Measurements from ENCODE around the gene RIPK4. TPM values are rescaled to one million over a fixed set of nuclear protein-coding genes. Genes with fewer than 3 reads are reported as not detected.

RIPK4 gene
- total RNA-seq, 4 donors from 2014 or later: 38.6 to 59.5 (median 50.0) TPM

GRCh38 chr21:41809891-41810596 lies 43.2 kb upstream of the RIPK4 start:
- WGBS: 96% methylated on average over 31 of the region's 34 CpGs
- H3K27me3 ChIP-seq: no peaks in the 10 kb centered on the region
- no peak overlapping the region for H3K27ac ChIP-seq
- DNase-seq (ENCODE audit: low spot score in 2 of 2): peak in 1 of 2 donors; percentile 56
- no peaks in the 10 kb centered on the region for H3K9me3 ChIP-seq
- TF ChIP-seq POLR2AphosphoS5 (IDR thresholded peaks at IDR 0.05): no peak
- no peak for TF ChIP-seq EP300 (IDR thresholded peaks at IDR 0.05)
- TF ChIP-seq POLR2A (IDR thresholded peaks at IDR 0.05): no peak
- no peak for TF ChIP-seq CTCF (IDR thresholded peaks at IDR 0.05)
- no peak overlapping the region for H3K4me3 ChIP-seq
- H3K4me1 ChIP-seq: no peaks in the 10 kb centered on the region
- peaks cover 39% of the 10 kb centered on the region for H3K36me3 ChIP-seq

GRCh38 chr21:41808846-41809245 lies 42.0 kb upstream of the RIPK4 start:
- 95% methylated on average over 22 of the region's 22 CpGs for WGBS
- no peaks in the 10 kb centered on the region for H3K9me3 ChIP-seq
- DNase-seq (ENCODE audit: low spot score in 2 of 2): peak in 1 of 2 donors; percentile 28
- peaks cover 42% of the 10 kb centered on the region for H3K36me3 ChIP-seq
- no peaks in the 10 kb centered on the region for H3K4me1 ChIP-seq
- TF ChIP-seq EP300 (IDR thresholded peaks at IDR 0.05): no peak
- no peak for TF ChIP-seq POLR2A (IDR thresholded peaks at IDR 0.05)
- no peak for TF ChIP-seq POLR2AphosphoS5 (IDR thresholded peaks at IDR 0.05)
- TF ChIP-seq CTCF (IDR thresholded peaks at IDR 0.05): no peak
- H3K4me3 ChIP-seq: no peak overlapping the region
- H3K27ac ChIP-seq: no peak overlapping the region
- H3K27me3 ChIP-seq: no peaks in the 10 kb centered on the region

GRCh38 chr21:41808094-41808493 lies 41.2 kb upstream of the RIPK4 start:
- Histone ChIP-seq H3K9me3 (no peaks in the 10 kb centered on the region), H3K4me3 (no peak overlapping the region), H3K27me3 (no peaks in the 10 kb centered on the region), H3K4me1 (no peaks in the 10 kb centered on the region), H3K27ac (no peak overlapping the region), H3K36me3 (peaks cover 36% of the 10 kb centered on the region)
- peak in 1 of 2 donors; percentile 50 for DNase-seq (ENCODE audit: low spot score in 2 of 2)
- WGBS: 85% methylated on average over 8 of the region's 18 CpGs
- TF ChIP-seq POLR2AphosphoS5 (IDR thresholded peaks at IDR 0.05): no peak
- no peak for TF ChIP-seq EP300 (IDR thresholded peaks at IDR 0.05)
- TF ChIP-seq CTCF (IDR thresholded peaks at IDR 0.05): no peak
- no peak for TF ChIP-seq POLR2A (IDR thresholded peaks at IDR 0.05)

- peaks cover 33% of the 10 kb centered on the region for H3K36me3 ChIP-seq
- WGBS: 98% methylated on average over 4 of the region's 4 CpGs
- no peak overlapping the region for H3K4me3 ChIP-seq
- peaks cover 7% of the 10 kb centered on the region for H3K4me1 ChIP-seq
- DNase-seq (ENCODE audit: low spot score in 2 of 2): peak in 1 of 2 donors; percentile 28
- TF ChIP-seq POLR2A (IDR thresholded peaks at IDR 0.05) (no peak), POLR2AphosphoS5 (IDR thresholded peaks at IDR 0.05) (no peak), EP300 (IDR thresholded peaks at IDR 0.05) (no peak), CTCF (IDR thresholded peaks at IDR 0.05) (no peak)
- H3K27ac ChIP-seq: no peak overlapping the region
- no peaks in the 10 kb centered on the region for H3K27me3 ChIP-seq
- H3K9me3 ChIP-seq: no peaks in the 10 kb centered on the region
Observed at GRCh38 chr21:41806773-41807172, 39.9 kb upstream of the RIPK4 start.

- H3K27ac ChIP-seq: no peak overlapping the region
- H3K4me3 ChIP-seq: no peak overlapping the region
- DNase-seq (ENCODE audit: low spot score in 2 of 2): no peak
- H3K4me1 ChIP-seq: peaks cover 7% of the 10 kb centered on the region
- TF ChIP-seq CTCF (IDR thresholded peaks at IDR 0.05) (no peak), EP300 (IDR thresholded peaks at IDR 0.05) (no peak), POLR2A (IDR thresholded peaks at IDR 0.05) (no peak), POLR2AphosphoS5 (IDR thresholded peaks at IDR 0.05) (no peak)
- H3K9me3 ChIP-seq: no peaks in the 10 kb centered on the region
- H3K27me3 ChIP-seq: no peaks in the 10 kb centered on the region
- peaks cover 36% of the 10 kb centered on the region for H3K36me3 ChIP-seq
- 99% methylated on average over 4 of the region's 4 CpGs for WGBS
Observed at GRCh38 chr21:41805643-41806042, 38.8 kb upstream of the RIPK4 start.

Measured in suprapubic skin (tissue), 4 donors.